ENCODE data around the gene ADAMTS9.

DNA sequence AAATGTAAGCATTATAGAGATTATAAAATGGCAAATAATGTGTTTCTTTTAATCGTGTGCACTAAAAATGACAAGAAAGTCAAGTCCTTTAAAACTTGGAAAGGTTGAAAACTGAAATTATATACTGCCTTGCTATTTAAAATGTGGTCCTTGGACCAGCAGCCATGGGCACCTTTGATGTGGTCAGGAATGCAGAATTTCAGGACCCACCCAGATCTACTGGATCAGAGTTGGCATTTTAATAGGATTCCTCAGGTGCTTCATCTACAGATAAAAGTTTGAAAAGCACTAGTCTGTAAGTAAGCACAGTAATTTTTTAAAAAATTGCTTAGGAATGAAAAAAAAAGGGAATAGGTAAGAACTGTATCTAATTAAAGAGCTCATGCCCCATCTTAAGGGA lies 55.8 kb downstream of the ADAMTS9 start:
- TF ChIP-seq, protein P1, sequence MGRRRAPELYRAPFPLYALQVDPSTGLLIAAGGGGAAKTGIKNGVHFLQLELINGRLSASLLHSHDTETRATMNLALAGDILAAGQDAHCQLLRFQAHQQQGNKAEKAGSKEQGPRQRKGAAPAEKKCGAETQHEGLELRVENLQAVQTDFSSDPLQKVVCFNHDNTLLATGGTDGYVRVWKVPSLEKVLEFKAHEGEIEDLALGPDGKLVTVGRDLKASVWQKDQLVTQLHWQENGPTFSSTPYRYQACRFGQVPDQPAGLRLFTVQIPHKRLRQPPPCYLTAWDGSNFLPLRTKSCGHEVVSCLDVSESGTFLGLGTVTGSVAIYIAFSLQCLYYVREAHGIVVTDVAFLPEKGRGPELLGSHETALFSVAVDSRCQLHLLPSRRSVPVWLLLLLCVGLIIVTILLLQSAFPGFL (CRISPR knock-in tag; IDR thresholded peaks at IDR 0.05), result no peak
- TF ChIP-seq, protein P2, sequence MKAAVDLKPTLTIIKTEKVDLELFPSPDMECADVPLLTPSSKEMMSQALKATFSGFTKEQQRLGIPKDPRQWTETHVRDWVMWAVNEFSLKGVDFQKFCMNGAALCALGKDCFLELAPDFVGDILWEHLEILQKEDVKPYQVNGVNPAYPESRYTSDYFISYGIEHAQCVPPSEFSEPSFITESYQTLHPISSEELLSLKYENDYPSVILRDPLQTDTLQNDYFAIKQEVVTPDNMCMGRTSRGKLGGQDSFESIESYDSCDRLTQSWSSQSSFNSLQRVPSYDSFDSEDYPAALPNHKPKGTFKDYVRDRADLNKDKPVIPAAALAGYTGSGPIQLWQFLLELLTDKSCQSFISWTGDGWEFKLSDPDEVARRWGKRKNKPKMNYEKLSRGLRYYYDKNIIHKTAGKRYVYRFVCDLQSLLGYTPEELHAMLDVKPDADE (conservative IDR thresholded peaks at IDR 0.05; ENCODE audit: control insufficient read depth, low read depth, low read length), result no peak
- TF ChIP-seq CBX8 (IDR thresholded peaks at IDR 0.05; ENCODE audit: borderline replicate concordance, extremely low read depth, low read depth, low read length, poor library complexity, severe bottlenecking) (no peak), HDAC8 (tag; IDR thresholded peaks at IDR 0.05) (no peak), GATA2 (CRISPR knock-in tag; IDR thresholded peaks at IDR 0.05) (no peak), SNIP1 (IDR thresholded peaks at IDR 0.05; ENCODE audit: low read depth) (no peak), LEF1 (IDR thresholded peaks at IDR 0.05) (no peak), CEBPB (tag; IDR thresholded peaks at IDR 0.05) (no peak), KDM1A (IDR thresholded peaks at IDR 0.05) (no peak), SMC3 (conservative IDR thresholded peaks at IDR 0.05; ENCODE audit: insufficient read depth, low read depth, low read length) (no peak)
- TF ChIP-seq, protein P3, sequence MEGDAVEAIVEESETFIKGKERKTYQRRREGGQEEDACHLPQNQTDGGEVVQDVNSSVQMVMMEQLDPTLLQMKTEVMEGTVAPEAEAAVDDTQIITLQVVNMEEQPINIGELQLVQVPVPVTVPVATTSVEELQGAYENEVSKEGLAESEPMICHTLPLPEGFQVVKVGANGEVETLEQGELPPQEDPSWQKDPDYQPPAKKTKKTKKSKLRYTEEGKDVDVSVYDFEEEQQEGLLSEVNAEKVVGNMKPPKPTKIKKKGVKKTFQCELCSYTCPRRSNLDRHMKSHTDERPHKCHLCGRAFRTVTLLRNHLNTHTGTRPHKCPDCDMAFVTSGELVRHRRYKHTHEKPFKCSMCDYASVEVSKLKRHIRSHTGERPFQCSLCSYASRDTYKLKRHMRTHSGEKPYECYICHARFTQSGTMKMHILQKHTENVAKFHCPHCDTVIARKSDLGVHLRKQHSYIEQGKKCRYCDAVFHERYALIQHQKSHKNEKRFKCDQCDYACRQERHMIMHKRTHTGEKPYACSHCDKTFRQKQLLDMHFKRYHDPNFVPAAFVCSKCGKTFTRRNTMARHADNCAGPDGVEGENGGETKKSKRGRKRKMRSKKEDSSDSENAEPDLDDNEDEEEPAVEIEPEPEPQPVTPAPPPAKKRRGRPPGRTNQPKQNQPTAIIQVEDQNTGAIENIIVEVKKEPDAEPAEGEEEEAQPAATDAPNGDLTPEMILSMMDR (IDR thresholded peaks at IDR 0.05 in 2 of 3, conservative IDR thresholded peaks at IDR 0.05 in 1 of 3; ENCODE audit: insufficient read depth in 2 of 3, low read depth in 1 of 3, low read length in 3 of 3), result no peak
- TF ChIP-seq, protein P4, sequence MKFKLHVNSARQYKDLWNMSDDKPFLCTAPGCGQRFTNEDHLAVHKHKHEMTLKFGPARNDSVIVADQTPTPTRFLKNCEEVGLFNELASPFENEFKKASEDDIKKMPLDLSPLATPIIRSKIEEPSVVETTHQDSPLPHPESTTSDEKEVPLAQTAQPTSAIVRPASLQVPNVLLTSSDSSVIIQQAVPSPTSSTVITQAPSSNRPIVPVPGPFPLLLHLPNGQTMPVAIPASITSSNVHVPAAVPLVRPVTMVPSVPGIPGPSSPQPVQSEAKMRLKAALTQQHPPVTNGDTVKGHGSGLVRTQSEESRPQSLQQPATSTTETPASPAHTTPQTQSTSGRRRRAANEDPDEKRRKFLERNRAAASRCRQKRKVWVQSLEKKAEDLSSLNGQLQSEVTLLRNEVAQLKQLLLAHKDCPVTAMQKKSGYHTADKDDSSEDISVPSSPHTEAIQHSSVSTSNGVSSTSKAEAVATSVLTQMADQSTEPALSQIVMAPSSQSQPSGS (CRISPR knock-in tag; IDR thresholded peaks at IDR 0.05), result no peak
- TF ChIP-seq, protein P5, sequence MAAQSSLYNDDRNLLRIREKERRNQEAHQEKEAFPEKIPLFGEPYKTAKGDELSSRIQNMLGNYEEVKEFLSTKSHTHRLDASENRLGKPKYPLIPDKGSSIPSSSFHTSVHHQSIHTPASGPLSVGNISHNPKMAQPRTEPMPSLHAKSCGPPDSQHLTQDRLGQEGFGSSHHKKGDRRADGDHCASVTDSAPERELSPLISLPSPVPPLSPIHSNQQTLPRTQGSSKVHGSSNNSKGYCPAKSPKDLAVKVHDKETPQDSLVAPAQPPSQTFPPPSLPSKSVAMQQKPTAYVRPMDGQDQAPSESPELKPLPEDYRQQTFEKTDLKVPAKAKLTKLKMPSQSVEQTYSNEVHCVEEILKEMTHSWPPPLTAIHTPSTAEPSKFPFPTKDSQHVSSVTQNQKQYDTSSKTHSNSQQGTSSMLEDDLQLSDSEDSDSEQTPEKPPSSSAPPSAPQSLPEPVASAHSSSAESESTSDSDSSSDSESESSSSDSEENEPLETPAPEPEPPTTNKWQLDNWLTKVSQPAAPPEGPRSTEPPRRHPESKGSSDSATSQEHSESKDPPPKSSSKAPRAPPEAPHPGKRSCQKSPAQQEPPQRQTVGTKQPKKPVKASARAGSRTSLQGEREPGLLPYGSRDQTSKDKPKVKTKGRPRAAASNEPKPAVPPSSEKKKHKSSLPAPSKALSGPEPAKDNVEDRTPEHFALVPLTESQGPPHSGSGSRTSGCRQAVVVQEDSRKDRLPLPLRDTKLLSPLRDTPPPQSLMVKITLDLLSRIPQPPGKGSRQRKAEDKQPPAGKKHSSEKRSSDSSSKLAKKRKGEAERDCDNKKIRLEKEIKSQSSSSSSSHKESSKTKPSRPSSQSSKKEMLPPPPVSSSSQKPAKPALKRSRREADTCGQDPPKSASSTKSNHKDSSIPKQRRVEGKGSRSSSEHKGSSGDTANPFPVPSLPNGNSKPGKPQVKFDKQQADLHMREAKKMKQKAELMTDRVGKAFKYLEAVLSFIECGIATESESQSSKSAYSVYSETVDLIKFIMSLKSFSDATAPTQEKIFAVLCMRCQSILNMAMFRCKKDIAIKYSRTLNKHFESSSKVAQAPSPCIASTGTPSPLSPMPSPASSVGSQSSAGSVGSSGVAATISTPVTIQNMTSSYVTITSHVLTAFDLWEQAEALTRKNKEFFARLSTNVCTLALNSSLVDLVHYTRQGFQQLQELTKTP (IDR thresholded peaks at IDR 0.05; ENCODE audit: low read depth in 1 of 2, partially characterized antibody in 2 of 2), result no peak
- TF ChIP-seq, protein P6, sequence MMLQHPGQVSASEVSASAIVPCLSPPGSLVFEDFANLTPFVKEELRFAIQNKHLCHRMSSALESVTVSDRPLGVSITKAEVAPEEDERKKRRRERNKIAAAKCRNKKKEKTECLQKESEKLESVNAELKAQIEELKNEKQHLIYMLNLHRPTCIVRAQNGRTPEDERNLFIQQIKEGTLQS (IDR thresholded peaks at IDR 0.05), result no peak
- TF ChIP-seq, protein P6 (CRISPR knock-in tag; conservative IDR thresholded peaks at IDR 0.05), result no peak

Data from K562 (cell line).